PC-9 (cell line): ENCODE measurements around the gene PRC1. TPM values are rescaled to one million over a fixed set of nuclear protein-coding genes. Genes with fewer than 3 reads are reported as not detected.

ENCODE experiments used
- BruUV-seq: library from RNA; stranded (reverse); fragments of 400-500 nt; replicated peaks from 2 replicates; lab custom pipeline; 2021; lab: Mats Ljungman, UMichigan
- CTCF ChIA-PET: fragments of 300-600 bp; sonication (Branson Sonifier 250); formaldehyde crosslinking; loops from one replicate; lab custom pipeline; 2022; ENCODE audit warnings: antibody characterized with exemption; lab: Charles Lee
- POLR2A ChIA-PET: fragments of 300-600 bp; sonication (Branson Sonifier 250); formaldehyde crosslinking; loops from one replicate; lab custom pipeline; 2022; ENCODE audit warnings: antibody characterized with exemption; ENCODE audit not compliant: unreplicated experiment; lab: Charles Lee
- DNase-seq, 2 experiments: peaks; one replicate each; pipeline versions ENCODE4 v3.0.0 to v3.0.0-alpha.2; 2015 to 2022; ENCODE audit warnings: mixed read lengths in 1 of 2
- H2AFZ ChIP-seq: fragments of 200-600 bp; sonication (generic); 2 replicates; pipeline ENCODE4 v1.8.1; 2017; ENCODE audit warnings: antibody characterized with exemption
- H3F3A ChIP-seq: fragments of 200-600 bp; sonication (generic); 2 replicates; pipeline ENCODE4 v1.8.1; 2017; ENCODE audit warnings: antibody characterized with exemption, mild to moderate bottlenecking, low read depth; ENCODE audit not compliant: insufficient read depth
- H3K27ac ChIP-seq: fragments of 200-600 bp; sonication (generic); 2 replicates; pipeline ENCODE4 v1.6.1; 2016; ENCODE audit warnings: mixed run types
- H3K27me3 ChIP-seq: fragments of 200-600 bp; sonication (generic); 2 replicates; pipeline ENCODE4 v1.6.1; 2016; ENCODE audit warnings: low read depth, mixed run types; ENCODE audit not compliant: insufficient read depth
- H3K36me3 ChIP-seq: fragments of 200-600 bp; sonication (generic); 2 replicates; pipeline ENCODE4 v1.6.1; 2016; ENCODE audit warnings: low read depth, mixed run types
- H3K4me1 ChIP-seq: fragments of 200-600 bp; sonication (generic); replicated peaks from 2 replicates; pipeline ENCODE4 v1.6.1; 2016; ENCODE audit warnings: mixed run types; ENCODE audit not compliant: insufficient read depth
- H3K4me2 ChIP-seq: fragments of 200-600 bp; sonication (generic); 2 replicates; pipeline ENCODE4 v1.6.1; 2017; ENCODE audit warnings: mixed run types
- H3K4me3 ChIP-seq: fragments of 200-600 bp; sonication (generic); 2 replicates; pipeline ENCODE4 v1.6.1; 2016; ENCODE audit warnings: mixed run types
- H3K79me2 ChIP-seq: fragments of 200-600 bp; sonication (generic); 2 replicates; pipeline ENCODE4 v1.6.1; 2017; ENCODE audit warnings: low read depth, mixed run types
- H3K9me2 ChIP-seq: fragments of 200-600 bp; sonication (generic); 2 replicates; pipeline ENCODE4 v1.8.1; 2017; ENCODE audit warnings: mild to moderate bottlenecking; ENCODE audit not compliant: insufficient read depth
- H3K9me3 ChIP-seq: fragments of 200-600 bp; sonication (generic); 2 replicates; pipeline ENCODE4 v1.8.1; 2016; ENCODE audit warnings: low read depth; ENCODE audit not compliant: insufficient read depth
- H4K20me1 ChIP-seq: fragments of 200-600 bp; sonication (generic); 2 replicates; pipeline ENCODE4 v1.8.1; 2017; ENCODE audit not compliant: insufficient read depth
- CTCF ChIP-seq: fragments of 200-600 bp; sonication (generic); conservative IDR thresholded peaks from 2 replicates; pipeline ENCODE4 v1.6.1; 2017; ENCODE audit warnings: mixed run types, antibody characterized with exemption, mild to moderate bottlenecking, moderate library complexity
- EZH2 ChIP-seq: fragments of 200-600 bp; sonication (generic); IDR thresholded peaks from 2 replicates; pipeline ENCODE4 v1.8.0; 2017; ENCODE audit warnings: antibody characterized with exemption, low read depth
- intact Hi-C: fragments of 100-400 bp; cut with micrococcal nuclease; formaldehyde crosslinking; loops from one replicate; pipeline ENCODE4 v1.10.0; 2022; ENCODE audit not compliant: unreplicated experiment
- total RNA-seq: library from RNA; stranded (reverse); gene quantifications from 2 replicates; pipeline ENCODE4 v1.2.3, GENCODE V29; 2021

Gene PRC1
- total RNA-seq, 1 experiment from 2014 or later, result 145 TPM

GRCh38 chr15:90954712-90955623 is 39.4 kb downstream of the PRC1 start, which contains the start of gene RCCD1:
Gene RCCD1 (plus strand): TSS chr15:90954884. CDS start chr15:90956735, 1,851 bp downstream.
- Histone ChIP-seq H2AFZ (peak within 1 kb of the TSS; percentile 100), H3K27me3 (no peaks in the 10 kb centered on the region), H3K9me3 (no peaks in the 10 kb centered on the region), H3K27ac (peak within 1 kb of the TSS; percentile 88), H3K79me2 (peaks cover 25% of the 10 kb centered on the region), H3F3A (peaks cover 18% of the 10 kb centered on the region), H4K20me1 (no peaks in the 10 kb centered on the region; the same call in 1 of the 2 replicates), H3K4me1 (peaks cover 10% of the 10 kb centered on the region), H3K9me2 (no peaks in the 10 kb centered on the region), H3K4me3 (peak within 1 kb of the TSS; percentile 98), H3K36me3 (no peaks in the 10 kb centered on the region), H3K4me2 (peak within 1 kb of the TSS; percentile 83)
- BruUV-seq, result TSS peak; percentile 58
- CTCF ChIA-PET, result interaction anchor here (0.7 kb wide), 1 partner anchor 78 kb away, joined by 4 read pairs; no protein-coding TSS in a partner anchor
- intact Hi-C loops, result loop anchor here (5.0 kb wide), 2 partner anchors 77 to 317 kb away; no protein-coding TSS in a partner anchor
- peak; percentile 90 to 92 for DNase-seq
- TF ChIP-seq CTCF (no peak), EZH2 (no peak)
- POLR2A ChIA-PET, result interaction anchor here (0.6 to 1.2 kb wide), 4 partner anchors 19 to 67 kb away, joined by 4 to 9 read pairs (median 6); partner anchors contain the start of gene UNC45A

- H4K20me1 ChIP-seq, result no peaks in the 10 kb centered on the region; the same call in 1 of the 2 replicates
- TF ChIP-seq EZH2 (no peak), CTCF (no peak)
- no peak for DNase-seq
- H3F3A ChIP-seq, result peaks cover 18% of the 10 kb centered on the region
- H3K36me3 ChIP-seq, result no peaks in the 10 kb centered on the region; the same call in 1 of the 2 replicates
- peak overlapping the region; percentile 98 for H3K4me3 ChIP-seq
- no peaks in the 10 kb centered on the region for H3K9me3 ChIP-seq
- no peak overlapping the region for H3K27ac ChIP-seq
- intact Hi-C loops, result no loop called here
- H3K9me2 ChIP-seq, result no peaks in the 10 kb centered on the region
- H3K4me1 ChIP-seq, result peaks cover 16% of the 10 kb centered on the region
- H3K79me2 ChIP-seq, result peaks cover 25% of the 10 kb centered on the region
- peak overlapping the region; percentile 100; the same call in 1 of the 2 replicates for H2AFZ ChIP-seq
- H3K4me2 ChIP-seq, result peak overlapping the region; percentile 83
- POLR2A ChIA-PET, result interaction anchor here (0.7 to 1.2 kb wide), 2 partner anchors 18 to 19 kb away, joined by 4 to 9 read pairs; partner anchors contain the start of gene UNC45A
- no peaks in the 10 kb centered on the region for H3K27me3 ChIP-seq
- CTCF ChIA-PET, result no interaction called here
- BruUV-seq, result no TSS peak
Measured at GRCh38 chr15:90953947-90954711, 40.2 kb downstream of the PRC1 start.
